AML-193 (cell line): ENCODE measurements around the gene SMIM45.

Source experiments
- DNase-seq, 2 experiments: peaks; one replicate each; lab custom pipeline; 2025; lab: John Stamatoyannopoulos, UW

SMIM45 gene

GRCh38 chr22:41970601-41971000 is 18.7 kb downstream of the SMIM45 start:
- no peak for DNase-seq

GRCh38 chr22:41971431-41971830 is 19.5 kb downstream of the SMIM45 start:
- DNase-seq, result no peak

DNA sequence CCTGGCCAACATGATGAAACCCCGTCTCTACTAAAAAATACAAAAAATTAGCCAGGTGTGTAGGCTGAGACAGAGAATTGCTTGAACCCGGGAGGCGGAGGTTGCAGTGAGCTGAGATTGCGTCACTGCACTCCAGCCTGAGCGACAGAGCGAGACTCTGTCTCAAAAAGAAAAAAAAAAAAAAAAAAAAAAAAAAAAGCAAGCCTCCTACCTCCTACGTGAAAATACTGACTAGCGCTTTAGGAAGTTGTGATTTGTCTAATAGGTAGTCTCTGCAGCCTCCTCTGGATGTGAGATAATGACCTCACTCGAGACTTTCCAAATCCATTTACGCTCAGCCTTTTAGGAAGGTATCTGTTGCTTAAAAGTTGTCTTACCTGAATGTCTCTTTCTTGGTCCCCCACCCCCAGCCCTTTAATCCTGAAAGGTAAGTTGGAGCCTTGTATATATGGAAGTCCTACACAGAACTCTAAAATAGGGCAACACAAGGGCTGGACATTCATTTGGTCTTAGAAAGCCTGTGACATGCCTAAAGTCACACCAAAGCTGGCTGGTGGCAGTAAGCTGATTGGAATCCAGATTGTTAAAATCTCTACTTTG is 22.8 kb downstream of the SMIM45 start:
- DNase-seq, result no peak

- DNase-seq, result no peak
Observed at GRCh38 chr22:41975299-41976069, 23.5 kb downstream of the SMIM45 start.

DNA sequence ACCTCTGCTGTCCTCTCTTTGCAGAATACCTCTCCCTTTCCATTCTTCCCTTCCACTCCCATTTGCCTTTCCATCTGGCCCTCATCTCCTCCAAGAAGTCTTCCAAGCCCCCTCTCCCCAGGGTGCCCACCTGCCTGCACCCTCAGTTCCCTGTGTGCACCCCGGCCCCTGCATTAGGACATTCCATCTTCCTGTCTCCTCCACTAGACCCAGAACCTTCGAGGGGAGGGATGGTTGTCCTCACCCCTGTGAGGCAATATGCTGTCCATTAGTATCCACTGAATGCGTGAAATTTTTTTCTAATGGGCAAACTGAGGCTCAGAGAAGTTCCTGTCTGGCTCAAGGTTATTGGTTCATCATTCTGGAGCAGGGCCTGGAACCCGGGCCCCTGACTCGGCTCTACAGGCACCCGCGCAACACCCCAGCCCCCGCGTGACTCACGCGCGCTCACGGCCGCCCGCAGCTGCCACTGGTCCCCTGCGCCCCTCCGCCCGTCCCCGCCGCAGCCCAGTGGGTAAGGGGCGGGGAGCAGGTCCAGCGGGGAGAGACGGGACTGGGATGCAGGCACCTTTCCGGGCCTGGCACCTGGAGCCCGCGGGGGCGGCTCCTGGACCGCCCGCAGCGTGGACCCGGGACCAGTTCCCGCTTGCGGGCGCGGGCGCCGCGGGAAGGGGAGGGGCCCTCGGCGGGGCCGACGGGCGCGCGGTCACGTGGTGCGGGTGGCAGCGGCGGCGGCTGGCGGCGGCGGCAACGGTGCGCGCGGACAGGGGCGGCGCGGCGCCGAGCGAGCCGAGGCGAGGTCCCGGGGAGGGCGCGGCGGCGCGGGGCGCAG is 24.3 kb downstream of the SMIM45 start:
- DNase-seq, result peak; percentile 6 to 31

- no peak for DNase-seq
Observed at GRCh38 chr22:41976961-41977566, 25.1 kb downstream of the SMIM45 start.

- DNase-seq, result no peak
Observed at GRCh38 chr22:41978732-41979131, 26.8 kb downstream of the SMIM45 start.

DNA sequence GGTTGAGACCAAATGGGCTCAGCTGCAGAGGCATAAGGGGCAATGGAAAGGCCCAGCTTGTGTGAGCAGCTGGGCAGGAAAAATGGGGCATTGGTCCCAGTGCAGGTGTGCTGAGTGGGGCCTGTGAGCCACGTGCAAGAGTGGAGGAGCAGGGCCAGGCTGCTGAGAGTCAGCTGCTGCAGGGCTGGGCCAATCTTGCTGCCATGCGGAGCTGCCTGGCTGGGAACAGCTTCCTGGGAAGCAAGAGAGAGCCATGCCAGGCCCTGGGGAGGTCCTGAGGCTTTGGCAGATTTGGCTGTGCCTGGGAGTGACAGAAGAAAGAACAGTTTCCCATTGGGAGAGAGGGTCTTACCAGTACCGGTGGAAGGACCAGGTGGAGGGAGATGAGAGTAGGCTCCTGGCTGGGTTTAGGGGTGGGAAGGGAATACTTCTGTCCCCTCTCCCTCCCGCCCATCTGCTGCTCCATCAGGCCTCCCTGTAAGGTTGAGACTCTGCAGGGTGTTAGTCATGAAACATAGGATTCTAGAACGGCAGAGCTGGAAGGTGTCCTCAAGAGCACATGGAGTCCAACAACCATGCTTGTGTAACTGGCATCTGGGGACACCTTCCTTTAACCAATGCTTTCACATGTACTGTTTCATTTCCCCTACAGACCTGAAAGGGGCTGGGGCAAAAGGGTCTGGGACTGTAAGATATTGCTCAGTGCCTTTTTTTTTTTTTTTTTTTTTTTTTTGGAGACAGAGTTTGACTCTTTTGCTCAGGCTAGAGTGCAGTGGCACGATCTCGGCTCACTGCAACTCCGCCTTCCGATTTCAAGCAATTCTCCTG is 27.7 kb downstream of the SMIM45 start:
- no peak for DNase-seq

GRCh38 chr22:41982865-41983264 is 30.9 kb downstream of the SMIM45 start:
- DNase-seq, result no peak

DNA sequence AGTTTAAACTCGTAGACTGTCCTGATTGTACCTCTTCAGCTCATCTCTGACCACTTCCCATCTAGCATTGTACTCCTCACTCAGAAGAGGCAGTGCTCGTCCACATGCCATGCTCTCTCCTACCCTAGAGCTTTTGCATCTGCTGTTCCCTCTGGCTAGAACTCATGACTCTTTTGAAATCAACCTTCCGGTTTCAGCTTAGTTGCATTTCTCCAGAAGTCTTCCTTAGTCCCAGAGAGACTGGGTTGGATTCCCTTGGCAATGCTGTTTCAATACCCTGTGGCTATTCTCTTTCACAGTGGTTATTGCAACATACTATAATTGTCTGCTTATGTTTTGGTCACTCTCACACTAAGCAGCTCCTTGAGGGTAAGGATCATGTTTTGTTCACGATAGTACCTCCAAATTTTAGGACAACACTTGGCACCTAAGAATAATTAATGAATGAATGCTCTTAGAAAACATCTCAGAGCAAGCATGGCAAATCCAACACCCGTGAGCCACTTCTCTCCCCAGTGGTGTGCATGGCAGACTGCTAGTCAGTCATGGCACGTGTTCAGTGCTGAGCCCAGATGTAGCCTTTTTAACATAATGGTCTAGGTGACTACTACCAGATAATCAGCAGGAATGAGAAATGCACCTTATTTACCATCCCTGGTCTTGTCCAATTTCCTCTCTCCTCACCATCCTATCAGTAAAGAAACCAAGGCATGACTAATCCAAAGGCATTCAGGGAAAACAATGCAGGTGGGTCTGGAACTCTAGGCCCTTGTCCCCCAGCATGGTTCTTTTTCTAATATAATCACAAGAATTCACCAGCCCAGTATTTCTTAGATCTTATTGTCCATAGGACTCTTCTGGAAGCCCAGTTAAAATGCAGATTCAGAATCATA is 31.8 kb downstream of the SMIM45 start:
- peak; percentile 83 to 84 for DNase-seq

GRCh38 chr22:41987276-41987675 is 35.3 kb downstream of the SMIM45 start:
- no peak for DNase-seq

DNA sequence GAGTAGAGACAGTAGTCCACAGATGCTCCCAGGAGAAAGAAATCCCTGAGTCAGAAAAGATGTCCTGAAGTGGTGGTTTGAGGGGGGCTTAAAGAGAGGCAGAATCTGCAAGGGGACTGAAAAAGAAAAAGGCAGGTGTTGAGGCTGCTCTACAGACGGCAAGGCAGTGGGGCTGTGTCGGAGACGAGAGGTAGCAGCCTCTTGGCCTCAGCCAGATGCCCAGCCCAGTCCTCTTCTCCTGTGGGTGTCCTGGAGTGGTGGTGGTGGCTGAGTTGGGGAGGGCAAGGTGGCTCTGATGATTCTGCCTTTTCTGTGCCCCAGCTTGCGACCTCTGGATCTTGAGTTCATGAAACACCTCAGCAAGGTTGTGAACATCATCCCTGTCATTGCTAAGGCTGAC is 37.3 kb downstream of the SMIM45 start:
- DNase-seq, result no peak

DNA sequence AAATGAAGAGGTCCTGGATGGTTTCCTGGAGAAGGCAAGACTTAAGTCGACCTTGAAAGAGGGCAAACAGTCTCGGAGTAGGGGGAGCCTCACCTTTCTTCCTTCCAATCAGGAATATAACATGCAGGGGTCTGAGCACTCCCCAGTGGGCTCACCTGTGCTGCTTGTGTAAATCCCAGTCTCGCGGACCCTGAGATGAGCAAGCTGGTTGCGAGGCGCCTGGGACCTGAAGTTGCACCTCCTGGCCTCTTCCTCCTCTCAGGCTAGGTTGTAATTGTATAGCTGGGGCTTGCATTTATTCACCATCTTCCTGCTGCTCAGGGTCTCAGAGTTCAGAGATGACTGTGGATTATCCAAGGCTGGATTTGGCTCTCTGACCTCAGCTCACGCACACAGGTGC is 39.2 kb downstream of the SMIM45 start:
- DNase-seq, result no peak

GRCh38 chr22:41992496-41992895 is 40.5 kb downstream of the SMIM45 start:
- DNase-seq, result no peak

DNA sequence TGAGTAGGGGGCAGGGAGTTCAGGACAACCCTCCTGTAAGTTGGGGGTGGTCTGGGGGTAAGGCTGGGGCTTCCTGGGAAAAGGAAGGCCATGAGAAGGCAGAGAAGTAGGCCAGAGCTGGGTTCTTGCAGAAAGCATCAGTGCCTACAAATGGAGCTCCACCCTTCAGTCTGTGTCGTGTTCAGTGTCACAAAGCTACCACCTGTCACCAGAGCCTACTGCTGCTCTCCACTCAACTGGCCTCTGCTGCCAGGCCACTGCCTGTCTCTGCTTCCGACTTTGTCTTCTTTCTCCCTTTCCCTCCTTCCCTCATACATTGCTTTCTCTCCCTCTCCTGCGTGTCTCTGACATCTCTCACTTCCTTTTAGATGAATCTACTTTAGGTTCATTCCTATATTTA is 43.3 kb downstream of the SMIM45 start:
- DNase-seq, result no peak

GRCh38 chr22:41996826-41997225 is 44.9 kb downstream of the SMIM45 start:
- no peak for DNase-seq

- peak; percentile 52 to 57 for DNase-seq
Observed at GRCh38 chr22:41998361-41999261, 46.7 kb downstream of the SMIM45 start, which contains the start of gene WBP2NL. WBP2NL (plus strand) TSS chr22:41998788; CDS start chr22:41998819, 31 bp downstream.

- DNase-seq, result no peak
Observed at GRCh38 chr22:42000466-42000865, 48.5 kb downstream of the SMIM45 start.

DNA sequence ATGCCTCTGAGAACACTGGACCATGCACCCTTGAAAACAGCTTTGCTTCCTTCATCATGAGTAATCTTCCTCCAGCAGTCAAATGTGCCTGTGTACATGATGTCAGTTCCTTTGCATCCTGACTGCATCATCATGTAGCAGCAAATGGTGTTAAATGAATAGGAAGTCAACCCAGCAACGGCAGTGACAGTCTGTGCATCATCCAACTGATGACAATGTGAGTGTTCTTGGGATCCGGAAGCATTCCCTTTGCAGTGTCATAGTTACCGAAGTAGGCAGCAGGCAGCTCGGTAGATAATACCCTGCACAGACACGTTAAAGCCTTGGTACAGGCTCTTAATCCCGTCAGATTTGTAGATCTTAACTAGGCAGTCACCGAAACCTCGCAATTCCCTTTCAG is 49.2 kb downstream of the SMIM45 start:
- no peak for DNase-seq
